ENCODE data around the gene MCTP1.

MCTP1 gene

DNA sequence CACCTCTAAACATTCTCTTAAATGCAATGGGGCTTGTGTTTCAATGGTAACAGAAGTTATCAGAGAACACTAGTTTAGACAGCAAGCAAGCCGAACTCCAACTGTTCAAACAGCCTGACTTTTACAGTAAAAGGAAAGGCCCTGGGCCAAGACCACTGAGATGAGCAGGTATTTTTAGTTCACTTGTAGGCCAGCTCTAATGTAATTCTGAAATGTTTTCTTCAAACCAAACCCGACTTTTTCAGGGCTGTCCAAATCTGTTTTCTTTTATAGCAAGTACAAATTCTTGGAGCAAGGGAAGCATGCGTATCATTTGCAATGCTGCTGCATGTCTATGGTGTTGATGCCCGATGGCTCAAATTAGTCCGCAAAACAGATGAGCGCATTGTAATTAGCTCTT is 473.6 kb downstream of the MCTP1 start:
- DNase-seq (ENCODE audit: low read depth) = no peak

DNA sequence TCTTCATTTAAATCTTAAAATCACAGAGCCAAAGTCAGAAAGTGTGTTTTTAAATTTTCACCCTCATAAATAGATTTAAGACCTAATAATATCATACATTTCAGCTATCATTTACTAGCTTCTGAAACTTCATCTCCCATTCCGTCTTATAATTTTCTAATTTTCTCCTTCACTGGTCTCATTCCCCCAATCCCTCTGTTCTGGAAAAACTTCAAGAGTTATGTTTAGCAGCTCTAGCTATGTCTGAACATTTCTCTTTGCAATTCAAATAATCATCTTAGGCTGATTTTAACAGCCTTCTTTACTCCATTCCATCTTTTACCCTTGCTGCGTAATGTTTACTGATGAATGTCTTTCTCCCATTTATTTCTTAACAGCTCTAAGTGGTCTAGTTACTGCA is 474.0 kb downstream of the MCTP1 start:
- DNase-seq (ENCODE audit: low read depth) = no peak

- no peak for DNase-seq (ENCODE audit: low read depth)
These were observed 474.6 kb downstream of the MCTP1 start for GRCh38 chr5:94810281-94810680.

- DNase-seq (ENCODE audit: low read depth) = no peak
These were observed 476.4 kb downstream of the MCTP1 start for GRCh38 chr5:94808497-94808896.

GRCh38 chr5:94807985-94808384 is 476.9 kb downstream of the MCTP1 start:
- DNase-seq (ENCODE audit: low read depth) = no peak

DNA sequence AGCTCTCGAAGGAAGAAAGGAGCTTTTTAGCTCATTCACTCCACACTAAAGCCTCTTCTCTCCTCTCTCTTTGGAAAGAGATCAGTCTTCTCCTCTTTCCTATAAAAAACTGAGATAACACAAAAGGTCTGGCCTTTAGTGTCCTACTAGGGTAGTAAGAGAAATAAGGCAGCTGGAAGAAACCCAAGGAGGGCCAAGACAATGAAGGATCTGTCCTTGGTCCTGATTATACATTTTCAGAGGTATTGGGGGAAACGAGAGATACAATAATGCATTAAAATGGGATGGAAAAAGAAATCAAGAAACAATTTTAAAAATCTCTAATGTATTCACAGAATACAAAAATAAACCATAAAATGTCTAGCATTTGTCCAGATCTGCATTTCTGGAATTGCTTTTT is 482.4 kb downstream of the MCTP1 start:
- DNase-seq (ENCODE audit: low read depth) = no peak

GRCh38 chr5:94796586-94796985 is 488.3 kb downstream of the MCTP1 start:
- no peak for DNase-seq (ENCODE audit: low read depth)

- DNase-seq (ENCODE audit: low read depth) = no peak
These were observed 491.1 kb downstream of the MCTP1 start for GRCh38 chr5:94793816-94794198.

DNA sequence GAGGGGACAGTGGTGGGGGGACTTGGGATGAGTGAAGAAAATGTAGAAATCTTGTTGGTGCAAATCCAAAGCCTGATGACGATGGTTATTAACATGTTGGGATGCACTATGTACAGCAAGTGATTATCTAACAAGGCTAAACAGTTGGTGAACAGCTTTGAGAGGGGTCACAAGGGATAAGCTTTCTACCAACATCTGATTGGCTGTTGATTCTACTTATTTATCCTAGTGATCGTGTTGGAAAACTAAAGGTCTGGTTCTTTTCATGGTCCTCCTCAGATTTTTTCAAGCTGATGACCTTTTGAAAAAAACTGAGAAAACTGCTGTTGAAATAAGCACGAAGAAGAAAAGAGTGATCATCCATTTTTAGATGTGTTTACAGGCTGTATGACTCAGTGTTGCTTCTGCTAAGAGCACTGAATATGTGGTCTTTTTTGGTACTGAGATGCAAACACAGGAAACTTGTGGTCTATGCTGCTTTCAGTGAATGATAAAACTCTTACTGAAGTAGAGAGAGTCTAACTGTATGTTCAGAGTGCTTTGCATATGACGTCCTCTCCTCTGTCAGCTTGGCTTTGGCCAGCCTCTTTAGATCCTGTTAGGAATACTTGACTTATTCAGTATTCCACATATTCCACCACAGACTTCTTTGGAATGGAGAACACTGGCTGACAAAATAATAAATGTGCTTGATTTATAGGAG is 491.6 kb downstream of the MCTP1 start:
- DNase-seq (ENCODE audit: low read depth) = no peak

- DNase-seq (ENCODE audit: low read depth) = no peak
These were observed 493.1 kb downstream of the MCTP1 start for GRCh38 chr5:94791829-94792228.

DNA sequence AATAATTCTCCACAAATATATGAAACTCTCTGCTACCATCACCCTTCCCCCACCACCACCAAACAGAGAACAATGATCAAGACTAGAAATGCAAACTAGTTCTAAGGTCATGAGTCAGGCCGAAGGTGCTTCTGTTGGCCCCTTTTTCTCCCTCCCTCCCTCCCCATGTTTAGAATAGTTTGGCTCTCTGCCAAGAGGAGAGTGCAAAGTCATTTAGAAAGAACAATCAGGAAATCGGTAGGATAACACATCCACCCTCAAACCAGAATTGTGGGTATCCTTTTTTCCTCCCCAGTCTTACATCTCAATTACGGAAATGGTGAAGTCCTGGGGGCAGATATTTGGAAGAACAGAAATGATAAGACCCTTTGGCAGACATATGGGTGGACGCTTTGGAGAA is 496.4 kb downstream of the MCTP1 start:
- DNase-seq (ENCODE audit: low read depth) = no peak

DNA sequence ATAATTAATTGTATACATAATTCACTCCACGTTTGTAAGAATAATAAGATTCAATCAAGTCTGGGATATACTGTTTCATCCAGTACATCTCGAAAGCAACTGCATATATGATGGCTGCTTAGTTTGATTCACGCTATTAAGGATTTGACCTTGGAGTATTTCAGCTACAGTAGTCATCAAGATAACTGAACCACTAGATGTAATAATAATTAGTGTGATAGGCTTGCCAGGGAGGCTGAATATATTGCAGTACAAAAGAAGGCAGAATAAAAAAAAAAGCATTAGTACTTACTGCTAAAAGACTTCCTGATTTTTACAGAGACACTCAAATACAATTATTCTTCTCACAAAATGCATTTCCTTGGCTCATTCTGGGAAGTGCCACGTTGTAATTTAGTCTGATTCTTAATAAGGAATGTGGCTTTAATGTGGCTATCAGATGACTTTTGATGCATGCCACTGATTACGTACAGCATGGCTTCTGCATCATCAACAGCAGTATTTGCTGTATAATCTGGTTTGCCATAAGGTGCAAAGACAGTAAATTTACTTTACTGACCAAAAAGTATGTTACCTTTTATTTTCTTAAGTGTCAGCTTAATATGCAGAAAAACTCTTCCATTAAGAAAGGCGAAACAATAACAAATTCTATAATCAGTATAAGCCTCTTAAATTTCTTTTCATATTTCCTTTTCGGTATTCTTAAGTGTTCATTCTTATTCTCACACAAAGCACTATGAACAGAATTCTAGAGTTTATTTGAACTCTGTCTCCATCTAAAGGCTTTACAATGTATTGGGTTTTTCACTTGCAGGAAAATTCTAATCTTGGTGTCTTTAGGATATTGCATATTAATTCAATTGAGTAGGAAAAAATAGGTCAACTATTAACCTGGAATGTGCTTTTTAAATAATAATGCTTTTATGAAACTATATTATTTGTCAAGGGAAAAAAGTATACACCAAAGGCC is 500.1 kb downstream of the MCTP1 start:
- no peak for DNase-seq (ENCODE audit: low read depth)

DNA sequence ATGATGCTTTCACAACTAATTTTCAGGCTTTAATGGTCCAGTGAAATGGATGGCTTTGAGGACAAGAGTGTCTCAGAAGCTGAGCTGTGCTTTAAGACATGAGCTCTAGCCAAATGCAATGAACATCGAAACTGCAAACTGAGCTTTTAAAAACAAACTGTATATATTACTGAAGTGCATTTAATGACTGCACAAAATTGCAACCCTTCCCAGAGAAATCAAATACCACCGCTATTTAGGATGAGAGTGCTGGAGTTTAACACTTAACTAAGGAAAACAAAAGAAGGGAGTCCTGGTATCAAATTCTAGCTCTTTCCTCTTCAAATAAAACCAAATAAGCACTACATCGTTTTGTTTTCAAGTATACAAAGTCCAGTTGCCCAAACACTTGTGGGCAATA is 502.5 kb downstream of the MCTP1 start:
- DNase-seq (ENCODE audit: low read depth) = no peak

DNA sequence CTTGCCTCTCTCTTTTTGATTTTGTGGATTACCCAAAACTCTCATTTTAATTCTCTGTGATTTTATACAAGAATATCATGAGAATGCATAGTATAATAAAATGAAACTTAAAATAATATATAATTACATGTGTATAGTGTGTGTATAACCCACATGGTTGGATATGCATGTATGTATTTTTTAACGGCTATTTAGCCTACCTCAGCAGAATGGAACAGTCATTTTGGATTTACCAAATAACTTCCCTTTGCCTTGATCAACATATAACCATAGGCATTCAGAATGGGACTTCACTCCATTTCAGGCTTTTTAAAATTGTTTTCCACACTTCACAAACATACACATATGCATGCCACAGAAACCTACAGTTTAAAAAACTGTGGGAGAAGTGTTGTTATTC is 505.2 kb downstream of the MCTP1 start:
- no peak for DNase-seq (ENCODE audit: low read depth)

- DNase-seq (ENCODE audit: low read depth) = no peak
These were observed 506.2 kb downstream of the MCTP1 start for GRCh38 chr5:94778732-94779131.

DNA sequence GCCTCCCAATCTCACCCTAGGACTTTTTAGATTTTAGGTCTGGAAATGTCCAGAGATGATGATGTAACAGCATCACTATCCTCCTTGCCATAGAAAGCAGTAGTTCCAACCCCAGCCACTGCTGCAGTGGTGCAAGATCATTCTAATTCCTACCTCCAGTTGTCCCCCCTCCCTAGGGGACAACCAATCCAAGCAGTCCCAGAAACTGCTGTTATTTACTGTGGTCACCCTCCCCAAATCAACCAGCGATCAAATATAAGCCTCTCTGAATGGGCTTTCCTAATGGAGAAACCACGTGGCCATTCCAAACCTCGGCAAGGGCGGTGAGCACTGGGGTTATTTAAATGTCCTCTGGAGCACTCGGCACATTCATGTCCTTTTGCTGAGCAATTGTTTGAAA is 506.6 kb downstream of the MCTP1 start:
- DNase-seq (ENCODE audit: low read depth) = no peak

DNA sequence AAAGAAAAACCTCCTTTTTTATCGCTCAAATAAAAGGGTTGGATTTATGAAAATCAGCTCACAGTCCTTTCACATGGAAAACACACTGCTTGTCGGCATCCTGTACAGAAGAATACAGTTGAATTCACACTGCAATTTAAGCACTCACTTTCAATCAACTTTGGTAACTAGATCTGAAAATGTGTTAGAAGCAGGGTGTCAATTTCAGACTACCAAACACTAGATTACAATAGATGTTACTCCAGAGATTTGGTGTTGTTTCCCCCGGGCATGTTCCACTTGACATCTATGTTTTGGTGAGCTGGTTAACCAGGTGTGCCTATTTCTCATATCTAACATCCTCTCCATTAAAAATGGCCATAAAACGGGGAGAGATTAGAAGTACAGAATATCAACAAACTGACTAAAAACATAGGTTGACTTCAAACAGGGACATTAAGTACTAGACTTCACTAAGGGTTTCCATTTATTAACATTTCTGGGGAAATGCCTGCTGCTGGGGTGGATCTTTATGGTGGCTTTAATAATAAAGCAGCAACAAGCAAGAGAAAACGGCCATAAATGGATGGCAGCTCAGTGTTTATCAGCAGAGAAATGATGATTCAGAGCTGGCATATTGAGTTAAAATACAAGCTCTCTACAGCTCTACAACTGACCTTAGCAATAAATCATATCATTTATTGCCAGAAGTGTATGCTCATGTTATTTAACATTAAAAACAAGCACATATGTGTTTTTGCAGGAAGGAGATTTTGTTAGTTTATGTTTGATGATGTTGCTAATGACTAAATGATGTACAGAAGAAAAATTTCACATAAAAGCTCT is 507.6 kb downstream of the MCTP1 start:
- DNase-seq (ENCODE audit: low read depth) = no peak

DNA sequence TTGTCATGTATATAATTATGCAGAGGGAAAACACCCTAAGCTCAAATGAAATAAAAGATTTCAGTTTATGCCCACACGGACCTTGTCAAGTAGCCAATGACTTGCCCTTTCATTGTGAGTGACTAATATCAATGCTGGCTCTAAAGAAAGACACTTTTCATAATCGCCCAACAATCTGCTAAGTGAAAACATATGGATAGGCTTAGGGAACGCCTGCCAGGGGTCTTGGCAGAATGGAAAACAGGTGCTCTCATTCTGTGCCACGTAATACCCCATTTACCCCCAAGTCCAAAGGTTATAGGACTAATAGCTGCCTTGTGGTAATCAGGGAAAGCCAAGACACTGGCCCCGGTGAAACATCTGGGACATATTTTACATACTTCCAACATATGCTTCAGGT is 508.7 kb downstream of the MCTP1 start:
- no peak for DNase-seq (ENCODE audit: low read depth)

- no peak for DNase-seq (ENCODE audit: low read depth)
These were observed 509.8 kb downstream of the MCTP1 start for GRCh38 chr5:94775088-94775487.

- no peak for DNase-seq (ENCODE audit: low read depth)
These were observed 513.2 kb downstream of the MCTP1 start for GRCh38 chr5:94771742-94772141.

- no peak for DNase-seq (ENCODE audit: low read depth)
These were observed 514.9 kb downstream of the MCTP1 start for GRCh38 chr5:94769996-94770395.

DNA sequence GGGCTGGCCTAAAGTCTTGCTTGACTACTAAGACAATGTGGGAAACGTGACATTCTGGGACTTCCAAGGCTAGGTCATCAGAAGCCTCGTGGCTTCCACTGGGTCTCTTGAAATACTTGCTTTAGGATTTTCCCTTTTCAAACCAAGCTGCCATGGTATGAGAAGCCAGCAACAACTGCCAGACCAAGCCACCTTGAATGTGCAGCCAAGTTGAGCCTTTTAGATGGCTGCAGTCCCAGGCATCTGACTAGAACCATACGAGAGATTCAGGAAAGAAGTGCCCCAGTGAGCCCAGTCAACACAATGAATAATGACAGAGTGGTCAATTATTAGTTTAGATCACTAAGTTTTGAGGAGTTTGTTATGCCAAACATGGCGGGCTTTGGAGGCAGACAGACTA is 523.1 kb downstream of the MCTP1 start:
- no peak for DNase-seq (ENCODE audit: low read depth)

DNA sequence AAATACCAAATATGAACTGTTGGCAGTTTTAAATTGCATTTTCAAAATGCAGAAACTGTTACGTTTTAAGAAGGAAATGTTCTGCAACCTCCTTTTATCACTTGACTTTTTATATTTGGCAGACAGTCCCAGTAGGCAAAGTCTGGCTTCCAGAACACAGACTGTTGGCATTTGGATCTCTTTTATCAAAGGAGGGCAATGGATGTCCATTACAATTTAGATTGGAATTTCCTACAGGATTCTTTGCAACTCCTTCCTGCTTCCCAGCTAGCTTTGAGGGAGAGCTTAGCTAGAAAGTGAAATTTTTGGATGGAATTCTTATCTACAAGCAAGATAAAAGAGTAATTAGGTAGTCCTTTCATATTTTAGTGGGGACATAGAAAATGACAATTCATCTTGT is 523.8 kb downstream of the MCTP1 start:
- no peak for DNase-seq (ENCODE audit: low read depth)
